Prostate gland (tissue), 2 donors: ENCODE data around the gene WDR1.

Source experiments
- POLR2AphosphoS5 ChIP-seq: sonication (generic); formaldehyde crosslinking; IDR thresholded peaks from one replicate; pipeline ENCODE4 v1.6.1; 2017; ENCODE audit warnings: antibody characterized with exemption
- TF ChIP-seq, protein P1 (sequence below), 4 experiments: fragments of 200-600 bp in 2 of 4; fragments of 450-650 bp in 2 of 4; sonication (generic) in 2 of 4; IDR thresholded peaks; 1 replicate in 3 of 4; 2 replicates in 1 of 4; pipeline ENCODE4 v1.5.1; 2016 to 2019; ENCODE audit warnings: antibody characterized with exemption in 4 of 4, mild to moderate bottlenecking in 2 of 4, moderate library complexity in 2 of 4

DNA sequence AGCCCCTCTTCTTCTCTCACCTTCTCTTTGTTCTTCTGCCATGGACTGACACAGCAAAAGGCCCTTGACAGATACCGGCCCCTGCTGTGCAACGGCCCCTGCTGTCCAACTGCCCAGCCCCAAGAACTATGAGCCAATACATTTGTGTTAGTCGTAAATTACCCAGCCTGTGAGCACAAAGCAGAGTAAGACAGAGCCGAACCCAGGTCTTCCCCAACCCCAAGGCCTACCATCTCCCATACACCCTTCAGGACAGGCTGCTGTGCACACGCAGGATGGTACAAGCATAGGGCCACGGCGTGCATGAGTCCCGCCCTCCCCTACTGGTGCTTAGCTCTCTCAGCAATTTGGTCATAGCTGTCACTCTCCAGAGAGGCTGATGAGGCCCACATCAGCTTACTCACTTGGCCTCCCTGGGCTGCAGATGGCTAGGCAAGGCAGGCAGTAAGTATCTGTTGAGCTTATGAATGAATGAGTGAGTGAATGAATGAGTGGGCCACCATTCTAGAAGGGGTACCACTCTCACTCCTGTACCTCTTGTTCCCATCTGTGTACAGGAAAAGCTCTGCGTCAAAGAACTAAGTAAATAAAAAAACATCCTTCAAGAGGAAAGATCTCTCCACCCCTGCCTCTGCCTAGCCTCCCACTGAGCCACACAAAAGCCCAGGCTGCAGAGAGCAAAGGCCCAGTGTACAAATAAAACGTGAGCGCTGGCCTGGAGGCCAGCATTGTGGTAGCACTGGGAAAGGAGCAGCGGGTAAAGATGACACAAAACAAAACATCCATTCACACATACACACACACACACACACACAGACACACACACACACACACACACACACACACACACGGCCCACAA lies 13.9 kb downstream of the WDR1 start:
- TF ChIP-seq, protein P1, sequence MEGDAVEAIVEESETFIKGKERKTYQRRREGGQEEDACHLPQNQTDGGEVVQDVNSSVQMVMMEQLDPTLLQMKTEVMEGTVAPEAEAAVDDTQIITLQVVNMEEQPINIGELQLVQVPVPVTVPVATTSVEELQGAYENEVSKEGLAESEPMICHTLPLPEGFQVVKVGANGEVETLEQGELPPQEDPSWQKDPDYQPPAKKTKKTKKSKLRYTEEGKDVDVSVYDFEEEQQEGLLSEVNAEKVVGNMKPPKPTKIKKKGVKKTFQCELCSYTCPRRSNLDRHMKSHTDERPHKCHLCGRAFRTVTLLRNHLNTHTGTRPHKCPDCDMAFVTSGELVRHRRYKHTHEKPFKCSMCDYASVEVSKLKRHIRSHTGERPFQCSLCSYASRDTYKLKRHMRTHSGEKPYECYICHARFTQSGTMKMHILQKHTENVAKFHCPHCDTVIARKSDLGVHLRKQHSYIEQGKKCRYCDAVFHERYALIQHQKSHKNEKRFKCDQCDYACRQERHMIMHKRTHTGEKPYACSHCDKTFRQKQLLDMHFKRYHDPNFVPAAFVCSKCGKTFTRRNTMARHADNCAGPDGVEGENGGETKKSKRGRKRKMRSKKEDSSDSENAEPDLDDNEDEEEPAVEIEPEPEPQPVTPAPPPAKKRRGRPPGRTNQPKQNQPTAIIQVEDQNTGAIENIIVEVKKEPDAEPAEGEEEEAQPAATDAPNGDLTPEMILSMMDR (IDR thresholded peaks at IDR 0.05) = no peak
- TF ChIP-seq POLR2AphosphoS5 = no peak
